Measurements from ENCODE around the gene TSEN15. TPM values are rescaled to one million over a fixed set of nuclear protein-coding genes. Genes with fewer than 3 reads are reported as not detected.
A peak's percentile ranks its signal among the peaks of the same experiment; 100 is the strongest.

Gene TSEN15
- 10 to 100 TPM; 44.3 to 48.2 (median 44.9) TPM for polyA plus RNA-seq (ENCODE audit: insufficient read length in 4 of 4)

- DNase-seq (ENCODE audit: low read depth in 4 of 4, low spot score in 2 of 4) = peak in 2 of 4 donors; percentile 56 to 74
Measured at GRCh38 chr1:184051485-184052193, at the start of gene TSEN15. TSEN15 (plus strand) TSS chr1:184051730; CDS start chr1:184051756, 26 bp downstream.

- DNase-seq (ENCODE audit: low read depth in 4 of 4, low spot score in 2 of 4) = no peak
Measured at GRCh38 chr1:184002071-184002470, 49.5 kb upstream of the TSEN15 start.

GRCh38 chr1:184004935-184005334 lies 46.6 kb upstream of the TSEN15 start:
- DNase-seq (ENCODE audit: low read depth in 4 of 4, low spot score in 2 of 4) = no peak

- no peak for DNase-seq (ENCODE audit: low read depth in 4 of 4, low spot score in 2 of 4)
Measured at GRCh38 chr1:184005506-184005905, 46.0 kb upstream of the TSEN15 start.

- DNase-seq (ENCODE audit: low read depth in 4 of 4, low spot score in 2 of 4) = no peak
Measured at GRCh38 chr1:184010788-184011187, 40.7 kb upstream of the TSEN15 start.

GRCh38 chr1:184012187-184012586 lies 39.3 kb upstream of the TSEN15 start:
- DNase-seq (ENCODE audit: low read depth in 4 of 4, low spot score in 2 of 4) = no peak

GRCh38 chr1:184014271-184014670 lies 37.3 kb upstream of the TSEN15 start:
- no peak for DNase-seq (ENCODE audit: low read depth in 4 of 4, low spot score in 2 of 4)

GRCh38 chr1:184016169-184016568 lies 35.4 kb upstream of the TSEN15 start:
- DNase-seq (ENCODE audit: low read depth in 4 of 4, low spot score in 2 of 4) = no peak

- DNase-seq (ENCODE audit: low read depth in 4 of 4, low spot score in 2 of 4) = no peak
Measured at GRCh38 chr1:184017306-184017705, 34.2 kb upstream of the TSEN15 start.

GRCh38 chr1:184018622-184019021 lies 32.9 kb upstream of the TSEN15 start:
- DNase-seq (ENCODE audit: low read depth in 4 of 4, low spot score in 2 of 4) = no peak

- DNase-seq (ENCODE audit: low read depth in 4 of 4, low spot score in 2 of 4) = no peak
Measured at GRCh38 chr1:184019069-184019468, 32.5 kb upstream of the TSEN15 start.

- DNase-seq (ENCODE audit: low read depth in 4 of 4, low spot score in 2 of 4) = no peak
Measured at GRCh38 chr1:184019506-184019905, 32.0 kb upstream of the TSEN15 start.

GRCh38 chr1:184020328-184020727 lies 31.2 kb upstream of the TSEN15 start:
- no peak for DNase-seq (ENCODE audit: low read depth in 4 of 4, low spot score in 2 of 4)

GRCh38 chr1:184020855-184021254 lies 30.7 kb upstream of the TSEN15 start:
- no peak for DNase-seq (ENCODE audit: low read depth in 4 of 4, low spot score in 2 of 4)

- DNase-seq (ENCODE audit: low read depth in 4 of 4, low spot score in 2 of 4) = peak in 1 of 4 donors; percentile 29
Measured at GRCh38 chr1:184021728-184022127, 29.8 kb upstream of the TSEN15 start.

- DNase-seq (ENCODE audit: low read depth in 4 of 4, low spot score in 2 of 4) = peak; percentile 65 to 78 (median 77)
Measured at GRCh38 chr1:184022668-184023067, 28.9 kb upstream of the TSEN15 start.

GRCh38 chr1:184023171-184023570 lies 28.4 kb upstream of the TSEN15 start:
- no peak for DNase-seq (ENCODE audit: low read depth in 4 of 4, low spot score in 2 of 4)

GRCh38 chr1:184025242-184025675 lies 26.3 kb upstream of the TSEN15 start:
- DNase-seq (ENCODE audit: low read depth in 4 of 4, low spot score in 2 of 4) = peak in 1 of 4 donors; percentile 9

- DNase-seq (ENCODE audit: low read depth in 4 of 4, low spot score in 2 of 4) = no peak
Measured at GRCh38 chr1:184027826-184028695, 23.5 kb upstream of the TSEN15 start.

GRCh38 chr1:184028854-184029623 lies 22.5 kb upstream of the TSEN15 start:
- DNase-seq (ENCODE audit: low read depth in 4 of 4, low spot score in 2 of 4) = no peak
